Bronchial epithelial cell (primary cell): ENCODE measurements around the gene RUNX3. TPM values are rescaled to one million over a fixed set of nuclear protein-coding genes. Genes with fewer than 3 reads are reported as not detected.

Experiments used
- DNase-seq: peaks from one replicate; pipeline ENCODE4 v3.0.0-alpha.2; 2010; ENCODE audit warnings: low read depth
- FAIRE-seq: peaks from 2 replicates; lab custom pipeline; 2011; peaks lifted over from hg19 to GRCh38; lab: Jason Lieb, UNC
- H3K27me3 ChIP-seq: 2 replicates; pipeline ENCODE4 v1.5.1; 2011; ENCODE audit warnings: low read length; ENCODE audit not compliant: control insufficient read depth, insufficient read depth
- H3K36me3 ChIP-seq: 2 replicates; pipeline ENCODE4 v1.5.1; 2011; ENCODE audit warnings: low read length; ENCODE audit not compliant: control insufficient read depth, insufficient read depth
- H3K4me3 ChIP-seq: 2 replicates; pipeline ENCODE4 v1.5.1; 2011; ENCODE audit warnings: mild to moderate bottlenecking, low read depth, low read length, control low read depth
- CTCF ChIP-seq: IDR thresholded peaks from 2 replicates; pipeline ENCODE4 v1.5.1; 2011; ENCODE audit warnings: mild to moderate bottlenecking, moderate library complexity, low read length, control low read depth, inconsistent platforms; ENCODE audit not compliant: insufficient read depth, severe bottlenecking
- total RNA-seq: library from RNA; depleted of rRNA; stranded (reverse); fragments of >200 nt; gene quantifications from 2 replicates; pipeline ENCODE4 v1.2.1, GENCODE V29; 2014

RUNX3 gene
- total RNA-seq, 1 donor from 2014 or later, result 0.26 TPM

GRCh38 chr1:24939675-24940193, 9.7 kb upstream of the RUNX3 start:
- FAIRE-seq (no peak), DNase-seq (no peak)
- Histone ChIP-seq H3K27me3 (peaks cover 8% of the 10 kb centered on the region), H3K36me3 (no peaks in the 10 kb centered on the region), H3K4me3 (no peak overlapping the region)
- TF ChIP-seq CTCF, result no peak

GRCh38 chr1:24939040-24939674, 9.1 kb upstream of the RUNX3 start:
- no peak for TF ChIP-seq CTCF
- Histone ChIP-seq H3K27me3 (peaks cover 13% of the 10 kb centered on the region), H3K4me3 (no peak overlapping the region), H3K36me3 (no peaks in the 10 kb centered on the region)
- DNase-seq, result no peak
- FAIRE-seq, result peak; percentile 62

- no peak for TF ChIP-seq CTCF
- H3K27me3 ChIP-seq, result peaks cover 18% of the 10 kb centered on the region
- no peak overlapping the region for H3K4me3 ChIP-seq
- H3K36me3 ChIP-seq, result no peaks in the 10 kb centered on the region
- DNase-seq, result no peak
- no peak for FAIRE-seq
Measured at GRCh38 chr1:24938276-24938675, 8.2 kb upstream of the RUNX3 start.

- peak; percentile 36 for FAIRE-seq
- peaks cover 32% of the 10 kb centered on the region for H3K27me3 ChIP-seq
- H3K36me3 ChIP-seq, result no peaks in the 10 kb centered on the region
- H3K4me3 ChIP-seq, result no peak overlapping the region
- no peak for TF ChIP-seq CTCF
- no peak for DNase-seq
Measured at GRCh38 chr1:24936684-24937083, 6.6 kb upstream of the RUNX3 start.

- FAIRE-seq, result peak; percentile 7
- H3K36me3 ChIP-seq, result no peaks in the 10 kb centered on the region
- H3K27me3 ChIP-seq, result peaks cover 40% of the 10 kb centered on the region
- no peak for TF ChIP-seq CTCF
- H3K4me3 ChIP-seq, result no peak overlapping the region
- DNase-seq, result no peak
Measured at GRCh38 chr1:24935615-24936484, 5.8 kb upstream of the RUNX3 start.
